ENCODE measurements around the gene KCNA2. TPM values are rescaled to one million over a fixed set of nuclear protein-coding genes. Genes with fewer than 3 reads are reported as not detected.

KCNA2 gene
- total RNA-seq, 4 donors from 2014 or later, result 1.7 to 4.3 (median 2.7) TPM

- TF ChIP-seq EP300 (IDR thresholded peaks at IDR 0.05) (no peak), POLR2A (IDR thresholded peaks at IDR 0.05; ENCODE audit: low read depth) (no peak)
- WGBS, result 25% methylated on average over 4 of the region's 4 CpGs
- peaks cover 0 to 19% (median 0%) of the 10 kb centered on the region in 4 donors for H3K27me3 ChIP-seq
- no peak overlapping the region for H3K4me3 ChIP-seq
- no peaks in the 10 kb centered on the region for H3K9me3 ChIP-seq
- intact Hi-C loops (cut with DNase I), result no loop called here
- H3K4me1 ChIP-seq, result peaks cover 0 to 25% (median 17%) of the 10 kb centered on the region in 4 donors
- no peaks in the 10 kb centered on the region for H3K36me3 ChIP-seq
- peak overlapping the region in 1 of 4 donors; percentile 0 for H3K27ac ChIP-seq (replicated peaks in 1 of 4)
- DNase-seq (ENCODE audit: extremely low spot score), result no peak
These were observed 39.9 kb upstream of the KCNA2 start for GRCh38 chr1:110645821-110646735.

GRCh38 chr1:110645211-110645610 lies 39.1 kb upstream of the KCNA2 start:
- Histone ChIP-seq H3K9me3 (no peaks in the 10 kb centered on the region), H3K4me3 (no peak overlapping the region), H3K4me1 (peaks cover 0 to 25% (median 17%) of the 10 kb centered on the region in 4 donors), H3K27ac (replicated peaks in 1 of 4) (peak overlapping the region in 1 of 4 donors; percentile 0), H3K27me3 (peaks cover 0 to 19% (median 0%) of the 10 kb centered on the region in 4 donors), H3K36me3 (no peaks in the 10 kb centered on the region)
- TF ChIP-seq POLR2AphosphoS5 (IDR thresholded peaks at IDR 0.05) (no peak), EP300 (IDR thresholded peaks at IDR 0.05) (no peak), POLR2A (IDR thresholded peaks at IDR 0.05; ENCODE audit: low read depth) (no peak), CTCF (IDR thresholded peaks at IDR 0.05) (no peak)
- intact Hi-C loops (cut with DNase I), result no loop called here
- DNase-seq (ENCODE audit: extremely low spot score), result no peak

- no peak for TF ChIP-seq CTCF (IDR thresholded peaks at IDR 0.05)
- H3K27me3 ChIP-seq, result peaks cover 0 to 14% (median 0%) of the 10 kb centered on the region in 4 donors
- H3K27ac ChIP-seq (replicated peaks in 1 of 4), result no peak overlapping the region
- peaks cover 0 to 25% (median 17%) of the 10 kb centered on the region in 4 donors for H3K4me1 ChIP-seq
- WGBS, result 55% methylated on average over 4 of the region's 4 CpGs
- H3K36me3 ChIP-seq, result no peaks in the 10 kb centered on the region
- no peaks in the 10 kb centered on the region for H3K9me3 ChIP-seq
- no peak for DNase-seq (ENCODE audit: extremely low spot score)
- H3K4me3 ChIP-seq, result no peak overlapping the region
- intact Hi-C loops (cut with DNase I), result no loop called here
These were observed 37.8 kb upstream of the KCNA2 start for GRCh38 chr1:110643879-110644472.

GRCh38 chr1:110639724-110640386 lies 33.7 kb upstream of the KCNA2 start:
- Histone ChIP-seq H3K27ac (replicated peaks in 1 of 4) (no peak overlapping the region), H3K4me3 (no peak overlapping the region), H3K4me1 (peaks cover 1 to 6% (median 6%) of the 10 kb centered on the region in 4 donors), H3K27me3 (peaks cover 0 to 7% (median 0%) of the 10 kb centered on the region in 4 donors), H3K9me3 (no peaks in the 10 kb centered on the region), H3K36me3 (no peaks in the 10 kb centered on the region)
- 46% methylated on average over 2 of the region's 2 CpGs for WGBS
- TF ChIP-seq POLR2A (IDR thresholded peaks at IDR 0.05; ENCODE audit: low read depth), result no peak
- TF ChIP-seq EP300 (IDR thresholded peaks at IDR 0.05), result no peak
- TF ChIP-seq CTCF (IDR thresholded peaks at IDR 0.05), result no peak
- TF ChIP-seq POLR2AphosphoS5 (IDR thresholded peaks at IDR 0.05), result no peak
- intact Hi-C loops (cut with DNase I), result no loop called here
- no peak for DNase-seq (ENCODE audit: extremely low spot score)

GRCh38 chr1:110638556-110638955 lies 32.4 kb upstream of the KCNA2 start:
- H3K9me3 ChIP-seq, result no peaks in the 10 kb centered on the region
- no peak for TF ChIP-seq CTCF (IDR thresholded peaks at IDR 0.05)
- TF ChIP-seq POLR2A (IDR thresholded peaks at IDR 0.05; ENCODE audit: low read depth), result no peak
- H3K36me3 ChIP-seq, result no peaks in the 10 kb centered on the region
- no peak overlapping the region for H3K27ac ChIP-seq (replicated peaks in 1 of 4)
- H3K4me3 ChIP-seq, result no peak overlapping the region
- intact Hi-C loops (cut with DNase I), result no loop called here
- no peak for DNase-seq (ENCODE audit: extremely low spot score)
- WGBS, result 85% methylated on average over 6 of the region's 6 CpGs
- peaks cover 0 to under 1% (median 0%) of the 10 kb centered on the region in 4 donors for H3K27me3 ChIP-seq
- H3K4me1 ChIP-seq, result peaks cover 14 to 19% (median 18%) of the 10 kb centered on the region in 4 donors

All from esophagus muscularis mucosa (tissue), 4 donors.